ENCODE data around the gene QDPR.

DNA sequence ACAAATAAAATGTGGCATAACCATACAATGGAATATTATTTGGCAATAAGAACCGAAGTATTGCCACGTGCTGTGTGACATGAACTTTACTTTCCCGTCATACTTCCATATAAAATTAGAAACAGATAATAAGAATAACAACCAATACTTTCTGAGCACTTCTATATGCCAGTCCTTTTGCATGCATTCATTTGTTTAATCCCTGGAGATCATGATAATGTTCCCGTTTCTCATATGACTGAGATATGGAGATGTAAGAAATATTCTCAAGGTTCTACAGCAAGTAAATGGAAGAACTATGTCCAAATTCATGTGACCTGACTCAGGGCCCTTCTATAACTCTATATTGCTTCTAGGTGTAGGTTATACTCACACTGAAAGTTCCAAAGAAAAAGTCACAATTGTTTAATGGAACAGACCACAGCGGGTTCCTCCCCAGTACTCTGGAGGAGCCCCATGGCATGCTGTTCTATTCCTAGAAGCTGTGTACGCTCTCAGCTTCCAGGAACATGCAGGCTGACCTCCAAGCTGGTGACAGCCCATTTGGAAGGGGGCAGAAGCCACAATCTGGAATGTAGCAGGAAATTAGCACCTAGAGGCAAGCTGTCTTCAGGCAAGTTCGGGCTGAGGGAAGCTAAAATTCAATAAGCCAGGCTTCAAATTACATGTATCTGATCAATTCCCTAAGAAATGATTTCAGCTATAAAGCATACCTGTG is 31.5 kb downstream of the QDPR start:
- TF ChIP-seq, protein P1, sequence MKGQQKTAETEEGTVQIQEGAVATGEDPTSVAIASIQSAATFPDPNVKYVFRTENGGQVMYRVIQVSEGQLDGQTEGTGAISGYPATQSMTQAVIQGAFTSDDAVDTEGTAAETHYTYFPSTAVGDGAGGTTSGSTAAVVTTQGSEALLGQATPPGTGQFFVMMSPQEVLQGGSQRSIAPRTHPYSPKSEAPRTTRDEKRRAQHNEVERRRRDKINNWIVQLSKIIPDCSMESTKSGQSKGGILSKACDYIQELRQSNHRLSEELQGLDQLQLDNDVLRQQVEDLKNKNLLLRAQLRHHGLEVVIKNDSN (IDR thresholded peaks at IDR 0.05; ENCODE audit: borderline replicate concordance, low read depth) = no peak
- TF ChIP-seq, protein P2, sequence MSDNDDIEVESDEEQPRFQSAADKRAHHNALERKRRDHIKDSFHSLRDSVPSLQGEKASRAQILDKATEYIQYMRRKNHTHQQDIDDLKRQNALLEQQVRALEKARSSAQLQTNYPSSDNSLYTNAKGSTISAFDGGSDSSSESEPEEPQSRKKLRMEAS (IDR thresholded peaks at IDR 0.05; ENCODE audit: low read depth) = no peak
- TF ChIP-seq, protein P3, sequence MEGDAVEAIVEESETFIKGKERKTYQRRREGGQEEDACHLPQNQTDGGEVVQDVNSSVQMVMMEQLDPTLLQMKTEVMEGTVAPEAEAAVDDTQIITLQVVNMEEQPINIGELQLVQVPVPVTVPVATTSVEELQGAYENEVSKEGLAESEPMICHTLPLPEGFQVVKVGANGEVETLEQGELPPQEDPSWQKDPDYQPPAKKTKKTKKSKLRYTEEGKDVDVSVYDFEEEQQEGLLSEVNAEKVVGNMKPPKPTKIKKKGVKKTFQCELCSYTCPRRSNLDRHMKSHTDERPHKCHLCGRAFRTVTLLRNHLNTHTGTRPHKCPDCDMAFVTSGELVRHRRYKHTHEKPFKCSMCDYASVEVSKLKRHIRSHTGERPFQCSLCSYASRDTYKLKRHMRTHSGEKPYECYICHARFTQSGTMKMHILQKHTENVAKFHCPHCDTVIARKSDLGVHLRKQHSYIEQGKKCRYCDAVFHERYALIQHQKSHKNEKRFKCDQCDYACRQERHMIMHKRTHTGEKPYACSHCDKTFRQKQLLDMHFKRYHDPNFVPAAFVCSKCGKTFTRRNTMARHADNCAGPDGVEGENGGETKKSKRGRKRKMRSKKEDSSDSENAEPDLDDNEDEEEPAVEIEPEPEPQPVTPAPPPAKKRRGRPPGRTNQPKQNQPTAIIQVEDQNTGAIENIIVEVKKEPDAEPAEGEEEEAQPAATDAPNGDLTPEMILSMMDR (IDR thresholded peaks at IDR 0.05) = no peak
- TF ChIP-seq EZH2phosphoT487 (IDR thresholded peaks at IDR 0.05; ENCODE audit: borderline replicate concordance, low read depth) = no peak
- TF ChIP-seq GABPA (IDR thresholded peaks at IDR 0.05; ENCODE audit: low read depth) = no peak
- TF ChIP-seq POLR2AphosphoS5 (IDR thresholded peaks at IDR 0.05; ENCODE audit: low read depth, low read length) = no peak
- no peak for TF ChIP-seq TEAD4 (IDR thresholded peaks at IDR 0.05; ENCODE audit: borderline replicate concordance, insufficient read depth)
- TF ChIP-seq, protein P4, sequence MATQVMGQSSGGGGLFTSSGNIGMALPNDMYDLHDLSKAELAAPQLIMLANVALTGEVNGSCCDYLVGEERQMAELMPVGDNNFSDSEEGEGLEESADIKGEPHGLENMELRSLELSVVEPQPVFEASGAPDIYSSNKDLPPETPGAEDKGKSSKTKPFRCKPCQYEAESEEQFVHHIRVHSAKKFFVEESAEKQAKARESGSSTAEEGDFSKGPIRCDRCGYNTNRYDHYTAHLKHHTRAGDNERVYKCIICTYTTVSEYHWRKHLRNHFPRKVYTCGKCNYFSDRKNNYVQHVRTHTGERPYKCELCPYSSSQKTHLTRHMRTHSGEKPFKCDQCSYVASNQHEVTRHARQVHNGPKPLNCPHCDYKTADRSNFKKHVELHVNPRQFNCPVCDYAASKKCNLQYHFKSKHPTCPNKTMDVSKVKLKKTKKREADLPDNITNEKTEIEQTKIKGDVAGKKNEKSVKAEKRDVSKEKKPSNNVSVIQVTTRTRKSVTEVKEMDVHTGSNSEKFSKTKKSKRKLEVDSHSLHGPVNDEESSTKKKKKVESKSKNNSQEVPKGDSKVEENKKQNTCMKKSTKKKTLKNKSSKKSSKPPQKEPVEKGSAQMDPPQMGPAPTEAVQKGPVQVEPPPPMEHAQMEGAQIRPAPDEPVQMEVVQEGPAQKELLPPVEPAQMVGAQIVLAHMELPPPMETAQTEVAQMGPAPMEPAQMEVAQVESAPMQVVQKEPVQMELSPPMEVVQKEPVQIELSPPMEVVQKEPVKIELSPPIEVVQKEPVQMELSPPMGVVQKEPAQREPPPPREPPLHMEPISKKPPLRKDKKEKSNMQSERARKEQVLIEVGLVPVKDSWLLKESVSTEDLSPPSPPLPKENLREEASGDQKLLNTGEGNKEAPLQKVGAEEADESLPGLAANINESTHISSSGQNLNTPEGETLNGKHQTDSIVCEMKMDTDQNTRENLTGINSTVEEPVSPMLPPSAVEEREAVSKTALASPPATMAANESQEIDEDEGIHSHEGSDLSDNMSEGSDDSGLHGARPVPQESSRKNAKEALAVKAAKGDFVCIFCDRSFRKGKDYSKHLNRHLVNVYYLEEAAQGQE (IDR thresholded peaks at IDR 0.05; ENCODE audit: low read depth, low read length) = no peak
- TF ChIP-seq, protein P5, sequence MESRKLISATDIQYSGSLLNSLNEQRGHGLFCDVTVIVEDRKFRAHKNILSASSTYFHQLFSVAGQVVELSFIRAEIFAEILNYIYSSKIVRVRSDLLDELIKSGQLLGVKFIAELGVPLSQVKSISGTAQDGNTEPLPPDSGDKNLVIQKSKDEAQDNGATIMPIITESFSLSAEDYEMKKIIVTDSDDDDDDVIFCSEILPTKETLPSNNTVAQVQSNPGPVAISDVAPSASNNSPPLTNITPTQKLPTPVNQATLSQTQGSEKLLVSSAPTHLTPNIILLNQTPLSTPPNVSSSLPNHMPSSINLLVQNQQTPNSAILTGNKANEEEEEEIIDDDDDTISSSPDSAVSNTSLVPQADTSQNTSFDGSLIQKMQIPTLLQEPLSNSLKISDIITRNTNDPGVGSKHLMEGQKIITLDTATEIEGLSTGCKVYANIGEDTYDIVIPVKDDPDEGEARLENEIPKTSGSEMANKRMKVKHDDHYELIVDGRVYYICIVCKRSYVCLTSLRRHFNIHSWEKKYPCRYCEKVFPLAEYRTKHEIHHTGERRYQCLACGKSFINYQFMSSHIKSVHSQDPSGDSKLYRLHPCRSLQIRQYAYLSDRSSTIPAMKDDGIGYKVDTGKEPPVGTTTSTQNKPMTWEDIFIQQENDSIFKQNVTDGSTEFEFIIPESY (IDR thresholded peaks at IDR 0.05; ENCODE audit: borderline replicate concordance, low read depth) = no peak
- no peak for TF ChIP-seq MEF2A (IDR thresholded peaks at IDR 0.05; ENCODE audit: borderline replicate concordance, low read depth)
- TF ChIP-seq RAD21 (IDR thresholded peaks at IDR 0.05; ENCODE audit: low read length) = no peak
- TF ChIP-seq RCOR1 (IDR thresholded peaks at IDR 0.05; ENCODE audit: low read length) = no peak
- TF ChIP-seq TAF1 (IDR thresholded peaks at IDR 0.05; ENCODE audit: borderline replicate concordance, low read depth, low read length) = no peak
